ENCODE measurements around the gene HAO2.

DNA sequence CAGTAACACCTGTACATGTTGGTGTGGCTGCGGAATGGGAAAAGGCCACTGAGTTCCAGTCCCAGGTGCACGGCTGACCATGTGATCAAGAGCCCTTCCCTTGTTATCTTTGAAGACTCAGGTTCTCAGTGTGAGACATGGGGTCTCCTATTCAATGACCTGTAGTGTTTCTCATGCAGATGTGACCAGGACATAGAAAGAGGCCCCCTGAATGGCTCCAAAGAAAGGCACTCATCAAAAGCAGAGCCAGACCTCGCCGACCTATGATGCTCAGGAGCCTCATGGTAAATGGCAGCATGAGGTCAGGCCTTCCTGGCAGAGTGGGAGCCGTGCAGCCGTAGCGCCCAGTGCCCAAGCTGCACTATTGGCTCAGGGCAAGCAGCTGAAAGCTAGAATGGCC is 42.3 kb upstream of the HAO2 start:
- TF ChIP-seq, protein P1, sequence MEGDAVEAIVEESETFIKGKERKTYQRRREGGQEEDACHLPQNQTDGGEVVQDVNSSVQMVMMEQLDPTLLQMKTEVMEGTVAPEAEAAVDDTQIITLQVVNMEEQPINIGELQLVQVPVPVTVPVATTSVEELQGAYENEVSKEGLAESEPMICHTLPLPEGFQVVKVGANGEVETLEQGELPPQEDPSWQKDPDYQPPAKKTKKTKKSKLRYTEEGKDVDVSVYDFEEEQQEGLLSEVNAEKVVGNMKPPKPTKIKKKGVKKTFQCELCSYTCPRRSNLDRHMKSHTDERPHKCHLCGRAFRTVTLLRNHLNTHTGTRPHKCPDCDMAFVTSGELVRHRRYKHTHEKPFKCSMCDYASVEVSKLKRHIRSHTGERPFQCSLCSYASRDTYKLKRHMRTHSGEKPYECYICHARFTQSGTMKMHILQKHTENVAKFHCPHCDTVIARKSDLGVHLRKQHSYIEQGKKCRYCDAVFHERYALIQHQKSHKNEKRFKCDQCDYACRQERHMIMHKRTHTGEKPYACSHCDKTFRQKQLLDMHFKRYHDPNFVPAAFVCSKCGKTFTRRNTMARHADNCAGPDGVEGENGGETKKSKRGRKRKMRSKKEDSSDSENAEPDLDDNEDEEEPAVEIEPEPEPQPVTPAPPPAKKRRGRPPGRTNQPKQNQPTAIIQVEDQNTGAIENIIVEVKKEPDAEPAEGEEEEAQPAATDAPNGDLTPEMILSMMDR (IDR thresholded peaks at IDR 0.05; ENCODE audit: borderline replicate concordance, extremely low read depth, low read length, poor library complexity, severe bottlenecking): no peak
- no peak for TF ChIP-seq EZH2 (IDR thresholded peaks at IDR 0.05; ENCODE audit: borderline replicate concordance, low read depth, low read length, severe bottlenecking)
